ENCODE results near the gene NFE2L1.

NFE2L1 gene

DNA sequence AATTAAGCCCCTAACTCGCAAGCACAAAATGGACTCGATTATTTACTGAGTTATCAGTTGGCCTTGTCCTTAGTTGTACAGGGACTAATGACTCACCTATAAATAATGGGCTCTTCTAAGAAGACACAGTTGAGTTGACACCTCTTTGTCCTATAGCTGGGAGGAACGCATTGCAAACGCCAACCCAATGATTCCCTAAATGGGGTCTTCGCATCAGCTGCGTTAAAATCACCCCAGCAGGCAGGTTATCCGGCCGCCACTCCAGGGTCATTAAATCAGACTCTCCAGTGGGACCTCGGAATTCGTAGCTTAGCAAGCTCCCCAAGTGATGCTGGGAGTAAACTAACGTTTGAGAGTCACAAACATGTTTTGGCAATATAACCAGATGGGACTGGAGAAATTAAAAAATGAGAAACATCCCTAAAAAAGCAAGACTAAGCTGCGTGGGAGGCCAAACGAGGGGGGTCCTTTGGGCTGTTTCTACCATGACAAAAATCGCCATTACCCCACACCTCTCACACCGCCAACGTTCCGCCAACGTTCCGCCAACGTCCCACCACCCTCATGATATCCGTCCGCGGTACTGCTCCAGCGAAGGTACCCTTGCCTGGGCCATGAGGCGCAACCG is 932 bp upstream of the NFE2L1 start:
- DNase-seq = peak in 3 of 56 donors; percentile 41 to 57 (median 49)

DNA sequence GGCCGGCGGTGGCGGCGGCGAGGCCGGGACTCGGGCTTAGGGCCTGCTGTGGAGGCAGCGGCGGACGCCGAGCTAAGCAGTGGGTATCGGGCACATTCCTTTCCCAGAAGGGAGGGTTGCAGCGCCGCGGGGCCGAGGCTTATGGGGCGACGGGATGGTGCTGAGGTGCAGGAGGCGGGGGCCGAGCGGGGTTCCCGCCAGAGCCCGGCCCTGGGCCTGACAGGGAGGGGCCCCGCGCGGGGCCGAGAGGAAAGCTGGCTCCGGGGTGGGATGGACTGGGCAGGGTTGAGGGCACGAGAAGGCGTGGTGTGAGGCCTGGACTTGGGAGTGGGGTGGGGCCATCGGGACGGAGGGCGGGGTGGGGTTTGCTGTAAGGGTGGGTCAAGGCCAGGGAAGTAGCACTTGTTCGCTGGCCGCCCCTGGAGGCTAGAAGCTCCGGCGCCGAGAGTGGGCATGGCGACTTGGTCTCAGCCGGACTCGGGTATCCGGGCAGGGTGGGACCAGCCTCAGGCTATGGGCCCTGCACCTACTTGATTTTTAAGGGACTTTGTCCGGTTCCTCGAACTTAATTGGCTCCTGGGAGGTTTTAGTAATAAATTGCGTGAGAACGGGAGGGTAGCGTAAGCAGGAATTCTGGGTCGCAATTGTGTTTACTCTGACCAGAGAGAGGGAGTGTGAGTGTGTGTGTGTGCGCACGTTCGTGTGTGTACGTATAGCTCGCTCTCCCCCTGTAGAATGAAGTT is 396 bp downstream of the NFE2L1 start:
- DNase-seq = peak in 39 of 56 donors; percentile 25 to 89 (median 78)

DNA sequence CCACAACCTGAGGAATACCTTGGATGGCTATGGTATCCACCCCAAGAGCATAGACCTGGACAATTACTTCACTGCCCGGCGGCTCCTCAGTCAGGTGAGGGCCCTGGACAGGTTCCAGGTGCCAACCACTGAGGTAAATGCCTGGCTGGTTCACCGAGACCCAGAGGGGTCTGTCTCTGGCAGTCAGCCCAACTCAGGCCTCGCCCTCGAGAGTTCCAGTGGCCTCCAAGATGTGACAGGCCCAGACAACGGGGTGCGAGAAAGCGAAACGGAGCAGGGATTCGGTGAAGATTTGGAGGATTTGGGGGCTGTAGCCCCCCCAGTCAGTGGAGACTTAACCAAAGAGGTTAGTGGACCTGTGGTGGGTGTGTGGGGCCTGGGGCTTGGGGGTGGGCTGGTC is 3.1 kb downstream of the NFE2L1 start:
- no peak for DNase-seq

DNA sequence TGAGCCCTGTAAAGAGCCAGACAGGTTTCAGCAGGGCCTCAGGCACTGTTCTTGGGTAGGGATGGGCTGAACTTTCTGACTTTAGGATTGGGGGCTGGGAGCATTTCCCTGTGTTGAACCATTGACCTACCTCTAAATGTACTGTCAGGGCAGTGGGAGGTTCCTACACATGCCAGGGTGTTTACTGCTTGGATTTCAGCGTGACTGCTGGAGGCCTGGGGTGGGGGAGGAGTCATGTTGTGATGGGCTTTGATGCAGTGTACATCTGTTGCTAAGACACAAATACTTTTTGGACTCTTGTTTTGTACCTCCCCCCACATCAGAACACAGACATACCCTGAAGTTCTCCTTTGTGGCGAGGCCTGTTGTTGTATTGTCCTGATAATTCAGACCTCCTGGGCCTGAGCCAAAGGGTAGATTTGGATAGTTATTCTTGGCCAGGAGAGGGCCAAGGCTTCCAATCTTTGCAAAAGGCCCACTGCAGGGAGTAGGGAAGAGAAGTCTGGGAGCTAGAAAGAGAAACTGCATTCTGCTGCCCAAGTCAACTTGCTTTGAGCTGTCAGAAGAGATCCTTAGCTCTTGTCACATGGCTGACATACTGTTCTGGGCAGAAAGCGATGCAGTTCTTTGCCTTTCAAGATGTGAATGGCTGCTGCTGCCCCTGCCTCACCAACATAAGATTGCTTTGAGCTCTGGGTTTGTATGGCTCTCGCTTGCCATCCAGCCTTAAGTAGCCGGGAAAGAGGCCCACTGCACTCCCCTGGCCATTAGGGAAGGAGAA is 3.7 kb downstream of the NFE2L1 start:
- DNase-seq = peak in 5 of 56 donors; percentile 5 to 49 (median 14)

DNA sequence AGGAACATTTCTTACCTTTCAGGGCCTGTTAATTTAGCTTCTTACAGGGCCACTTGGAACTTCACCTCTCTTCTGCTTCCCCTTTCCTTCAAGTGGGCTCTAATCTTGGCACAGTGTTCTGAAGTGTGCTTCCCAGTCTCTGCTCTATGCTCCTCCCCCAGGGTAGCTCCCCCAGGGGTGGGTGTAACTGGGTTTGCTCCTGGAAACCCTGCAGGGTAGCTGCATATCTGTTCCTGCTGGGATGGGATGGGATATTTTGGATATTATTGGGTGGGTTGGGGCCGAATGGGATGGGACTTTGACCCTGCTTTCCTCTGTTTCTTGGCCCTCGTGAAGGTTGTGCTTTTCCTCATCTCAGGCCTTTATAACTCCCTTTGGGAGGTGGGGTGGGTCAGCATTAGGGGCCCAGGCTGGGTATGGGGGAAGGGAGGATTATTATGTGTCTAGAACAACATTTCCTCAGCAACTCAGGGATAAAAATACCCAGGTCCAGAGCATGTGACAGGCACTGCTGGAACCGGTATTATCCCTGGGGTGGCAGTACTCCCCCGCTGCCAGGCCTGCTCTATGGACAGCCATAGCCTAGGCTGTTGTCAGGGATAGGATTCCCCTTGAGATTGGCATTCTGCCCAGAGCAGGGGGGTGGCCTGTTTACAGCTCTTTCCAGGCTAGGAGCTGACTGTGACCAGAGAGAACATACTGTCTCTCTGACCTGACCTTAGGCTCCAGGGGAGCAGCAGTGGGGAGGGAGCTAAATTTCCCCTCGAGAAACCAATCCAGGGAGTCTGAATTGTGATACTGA is 5.0 kb downstream of the NFE2L1 start:
- peak in 35 of 56 donors; percentile 14 to 67 (median 29) for DNase-seq

DNA sequence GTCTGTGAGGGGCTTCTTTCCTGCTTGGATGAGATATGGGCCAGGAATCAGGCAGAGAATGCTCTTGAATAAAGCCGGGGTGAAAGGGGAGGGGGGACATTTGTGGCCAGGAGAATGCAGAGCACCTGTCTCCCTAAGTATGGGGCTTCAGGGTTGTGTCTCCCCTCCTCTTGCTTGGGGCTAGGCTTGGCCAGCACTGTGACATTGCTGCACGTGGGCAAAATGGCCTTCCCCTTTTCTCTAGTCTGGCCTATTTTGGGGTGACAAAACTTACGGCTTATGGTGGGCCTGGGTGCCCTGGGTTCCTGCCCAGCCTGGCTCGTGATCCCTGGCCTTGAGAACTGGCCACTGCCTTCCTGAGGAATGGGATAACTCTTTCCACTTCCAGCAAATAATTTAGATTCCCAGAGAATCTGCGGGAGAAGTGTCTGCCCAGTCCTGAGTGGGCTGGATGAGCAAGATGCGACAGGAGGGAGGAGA is 5.6 kb downstream of the NFE2L1 start:
- DNase-seq = no peak

DNA sequence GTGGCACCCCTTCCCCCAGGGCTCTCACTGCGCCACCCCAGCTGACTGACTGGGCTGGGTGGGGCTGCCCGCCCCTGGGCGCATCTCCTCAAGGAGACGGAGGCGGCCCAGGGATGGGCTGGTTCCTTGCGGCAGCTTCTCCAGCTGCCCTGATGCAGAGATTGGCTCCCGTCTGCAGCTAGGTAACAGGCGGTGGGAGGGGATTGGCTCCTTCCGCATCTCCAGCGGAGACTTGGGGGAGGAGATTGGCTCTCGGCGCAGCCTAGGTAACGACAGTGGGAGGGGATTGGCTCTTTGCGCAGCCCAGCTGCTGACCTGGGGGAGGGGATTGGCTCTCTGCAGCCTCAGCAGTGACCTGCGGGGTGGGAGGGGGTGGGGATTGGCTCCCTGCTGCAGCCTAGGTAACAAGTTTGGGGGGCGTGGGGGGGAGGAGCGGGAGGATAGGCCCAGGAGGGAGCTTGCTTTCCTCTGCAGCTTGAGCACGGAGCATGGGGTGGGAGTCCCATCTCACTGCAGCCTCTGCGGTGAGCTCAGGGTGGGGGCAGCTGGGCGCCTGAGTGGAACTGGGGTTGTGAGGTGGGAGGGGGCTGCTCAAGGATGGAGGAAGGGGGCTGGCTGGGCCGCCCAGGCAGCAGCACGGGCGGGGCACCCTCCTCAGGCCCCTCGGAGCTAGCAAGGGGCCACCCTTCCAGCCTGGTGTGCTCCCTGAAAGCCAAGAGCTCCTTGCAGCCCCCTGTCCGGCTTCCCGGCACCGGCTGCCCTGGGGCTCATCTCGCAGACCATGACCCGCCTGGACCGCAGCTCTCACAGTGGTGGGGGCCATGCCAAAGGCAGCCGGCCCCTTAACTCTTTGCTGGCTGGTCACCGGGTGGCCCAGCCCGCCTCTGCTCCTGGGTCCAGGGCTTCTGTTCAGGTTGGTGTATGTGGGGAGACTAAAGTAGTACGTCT is 6.4 kb downstream of the NFE2L1 start:
- DNase-seq = peak in 52 of 56 donors; percentile 15 to 94 (median 74)

DNA sequence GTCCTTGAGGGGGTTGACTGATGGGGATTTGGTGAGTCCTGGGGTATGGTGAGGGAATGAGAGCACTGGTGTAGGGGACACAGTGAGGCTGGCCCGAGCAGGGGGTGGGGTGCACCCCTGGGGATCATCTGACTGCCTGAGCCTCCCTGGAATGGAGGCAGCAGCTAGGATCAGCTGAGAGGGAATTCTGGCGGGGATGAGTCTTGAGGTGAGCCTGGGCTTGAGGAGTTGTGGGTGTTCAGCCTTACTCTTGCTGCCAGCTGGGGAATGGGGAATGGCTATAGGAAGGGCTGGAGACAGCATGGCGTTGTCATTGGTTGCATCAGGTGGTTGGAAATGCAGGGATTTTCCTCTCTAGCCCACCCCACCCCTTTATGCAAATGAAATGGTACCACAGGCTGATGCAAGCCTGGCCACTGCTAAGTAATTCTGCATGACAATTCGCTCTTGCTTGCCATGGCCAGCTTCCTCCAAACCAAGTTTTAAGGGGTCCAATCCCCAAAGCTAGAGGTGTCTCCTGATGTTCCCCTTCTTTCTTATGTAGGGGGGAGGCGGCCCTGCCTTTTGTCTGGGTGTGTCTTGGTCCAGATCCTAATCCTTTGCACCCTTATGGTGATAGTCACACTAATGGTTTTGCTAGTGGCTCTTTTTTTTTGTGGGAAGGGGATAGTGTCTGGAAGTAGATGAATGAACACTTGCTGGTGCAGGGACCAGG is 7.5 kb downstream of the NFE2L1 start:
- DNase-seq = no peak

DNA sequence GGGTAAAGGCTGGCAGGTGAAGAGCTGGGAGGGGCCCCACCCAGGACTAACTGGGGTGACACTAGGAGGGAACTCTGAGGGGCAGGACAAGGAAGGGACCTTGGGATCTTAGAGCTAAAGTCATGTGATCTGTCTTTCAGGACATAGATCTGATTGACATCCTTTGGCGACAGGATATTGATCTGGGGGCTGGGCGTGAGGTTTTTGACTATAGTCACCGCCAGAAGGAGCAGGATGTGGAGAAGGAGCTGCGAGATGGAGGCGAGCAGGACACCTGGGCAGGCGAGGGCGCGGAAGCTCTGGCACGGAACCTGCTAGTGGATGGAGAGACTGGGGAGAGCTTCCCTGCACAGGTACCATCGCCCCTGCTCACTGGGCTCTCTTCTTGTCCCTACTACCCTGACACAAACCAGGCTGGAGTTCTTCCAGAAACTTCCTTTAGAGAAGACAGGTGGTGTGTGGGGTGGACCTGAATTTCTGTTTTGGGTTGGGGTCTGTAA is 8.1 kb downstream of the NFE2L1 start:
- no peak for DNase-seq

DNA sequence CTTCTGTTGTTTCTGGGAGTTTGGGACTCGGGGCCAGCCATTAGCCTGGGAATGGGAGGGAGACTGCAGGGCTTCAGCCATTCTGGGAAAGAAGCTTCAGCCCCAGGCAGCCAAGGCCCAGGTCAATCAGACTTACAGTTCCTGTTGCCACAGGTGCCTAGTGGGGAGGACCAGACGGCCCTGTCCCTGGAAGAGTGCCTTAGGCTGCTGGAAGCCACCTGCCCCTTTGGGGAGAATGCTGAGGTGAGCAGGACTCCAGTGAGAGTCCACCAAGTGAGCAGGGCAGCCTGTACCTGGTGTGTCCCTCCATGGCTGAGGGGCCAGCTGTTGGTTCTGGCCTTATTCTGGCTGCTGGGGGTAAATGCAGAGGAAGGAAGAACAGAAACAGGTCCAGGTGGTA is 8.7 kb downstream of the NFE2L1 start:
- DNase-seq = no peak

DNA sequence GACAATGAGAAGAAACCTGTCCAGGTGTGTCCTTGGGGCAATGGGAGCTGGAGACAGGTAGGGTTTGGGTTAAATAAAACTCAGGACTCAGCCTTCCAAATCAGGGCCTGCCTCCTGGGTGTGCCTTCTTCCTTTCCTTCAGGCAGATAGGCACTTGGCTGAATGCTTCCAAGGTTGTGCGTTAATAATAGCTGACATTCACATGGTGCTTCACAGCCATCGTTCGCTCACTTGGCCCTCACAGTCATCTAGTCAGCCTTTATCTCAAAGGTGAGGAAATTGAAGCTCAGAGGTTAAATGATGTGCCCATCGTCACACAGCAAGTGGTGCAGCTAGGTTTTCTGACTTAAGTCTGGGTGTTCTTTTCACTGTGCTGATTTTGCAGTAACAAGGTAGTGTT is 9.5 kb downstream of the NFE2L1 start:
- DNase-seq = no peak

DNA sequence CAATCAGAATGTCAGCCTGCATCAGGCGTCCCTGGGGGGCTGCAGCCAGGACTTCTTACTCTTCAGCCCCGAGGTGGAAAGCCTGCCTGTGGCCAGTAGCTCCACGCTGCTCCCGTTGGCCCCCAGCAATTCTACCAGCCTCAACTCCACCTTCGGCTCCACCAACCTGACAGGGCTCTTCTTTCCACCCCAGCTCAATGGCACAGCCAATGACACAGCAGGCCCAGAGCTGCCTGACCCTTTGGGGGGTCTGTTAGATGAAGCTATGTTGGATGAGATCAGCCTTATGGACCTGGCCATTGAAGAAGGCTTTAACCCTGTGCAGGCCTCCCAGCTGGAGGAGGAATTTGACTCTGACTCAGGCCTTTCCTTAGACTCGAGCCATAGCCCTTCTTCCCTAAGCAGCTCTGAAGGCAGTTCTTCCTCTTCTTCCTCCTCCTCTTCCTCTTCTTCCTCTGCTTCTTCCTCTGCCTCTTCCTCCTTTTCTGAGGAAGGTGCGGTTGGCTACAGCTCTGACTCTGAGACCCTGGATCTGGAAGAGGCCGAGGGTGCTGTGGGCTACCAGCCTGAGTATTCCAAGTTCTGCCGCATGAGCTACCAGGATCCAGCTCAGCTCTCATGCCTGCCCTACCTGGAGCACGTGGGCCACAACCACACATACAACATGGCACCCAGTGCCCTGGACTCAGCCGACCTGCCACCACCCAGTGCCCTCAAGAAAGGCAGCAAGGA is 10.4 kb downstream of the NFE2L1 start:
- no peak for DNase-seq

DNA sequence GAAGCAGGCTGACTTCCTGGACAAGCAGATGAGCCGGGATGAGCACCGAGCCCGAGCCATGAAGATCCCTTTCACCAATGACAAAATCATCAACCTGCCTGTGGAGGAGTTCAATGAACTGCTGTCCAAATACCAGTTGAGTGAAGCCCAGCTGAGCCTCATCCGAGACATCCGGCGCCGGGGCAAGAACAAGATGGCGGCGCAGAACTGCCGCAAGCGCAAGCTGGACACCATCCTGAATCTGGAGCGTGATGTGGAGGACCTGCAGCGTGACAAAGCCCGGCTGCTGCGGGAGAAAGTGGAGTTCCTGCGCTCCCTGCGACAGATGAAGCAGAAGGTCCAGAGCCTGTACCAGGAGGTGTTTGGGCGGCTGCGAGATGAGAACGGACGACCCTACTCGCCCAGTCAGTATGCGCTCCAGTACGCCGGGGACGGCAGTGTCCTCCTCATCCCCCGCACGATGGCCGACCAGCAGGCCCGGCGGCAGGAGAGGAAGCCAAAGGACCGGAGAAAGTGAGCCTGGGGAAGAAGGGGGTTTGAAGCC is 11.0 kb downstream of the NFE2L1 start:
- no peak for DNase-seq

DNA sequence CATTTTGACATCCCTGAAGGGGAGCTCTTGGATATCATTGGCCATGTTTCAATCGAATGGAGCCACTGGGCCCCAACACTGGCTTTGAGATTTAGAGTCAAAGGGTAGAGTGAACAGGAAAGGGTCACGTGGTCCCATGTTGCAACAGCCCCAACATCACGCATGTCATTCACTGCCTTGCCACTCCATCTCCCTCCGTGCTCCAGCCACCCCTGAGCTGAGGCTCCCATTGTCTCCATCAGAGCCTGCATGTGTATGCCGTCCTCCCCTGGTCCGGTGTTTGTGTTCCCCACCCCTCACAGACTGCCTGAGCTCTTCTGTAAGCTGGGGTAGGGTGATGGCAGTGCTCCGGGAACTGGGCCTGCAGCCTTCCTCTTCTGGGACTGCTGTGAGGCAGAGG is 12.1 kb downstream of the NFE2L1 start:
- DNase-seq = no peak

DNA sequence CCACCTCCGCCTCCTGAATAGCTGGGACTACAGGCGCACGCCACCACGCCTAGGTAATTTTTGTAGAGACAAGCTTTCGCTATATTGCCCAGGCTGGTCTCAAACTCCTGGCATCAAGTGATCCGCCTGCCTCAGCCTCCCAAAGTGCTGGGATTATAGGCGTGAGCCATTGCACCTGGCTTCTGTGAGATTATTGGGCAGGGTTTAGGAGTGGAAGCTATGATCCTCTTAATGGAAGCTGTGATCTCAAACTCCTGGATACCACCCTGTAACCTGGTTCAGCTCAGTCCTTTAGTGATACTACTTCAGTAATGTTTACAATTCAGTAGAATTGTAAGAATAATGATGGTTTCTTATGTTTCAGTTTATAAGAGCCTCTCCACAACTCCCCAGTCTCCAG is 14.1 kb downstream of the NFE2L1 start:
- DNase-seq = no peak

DNA sequence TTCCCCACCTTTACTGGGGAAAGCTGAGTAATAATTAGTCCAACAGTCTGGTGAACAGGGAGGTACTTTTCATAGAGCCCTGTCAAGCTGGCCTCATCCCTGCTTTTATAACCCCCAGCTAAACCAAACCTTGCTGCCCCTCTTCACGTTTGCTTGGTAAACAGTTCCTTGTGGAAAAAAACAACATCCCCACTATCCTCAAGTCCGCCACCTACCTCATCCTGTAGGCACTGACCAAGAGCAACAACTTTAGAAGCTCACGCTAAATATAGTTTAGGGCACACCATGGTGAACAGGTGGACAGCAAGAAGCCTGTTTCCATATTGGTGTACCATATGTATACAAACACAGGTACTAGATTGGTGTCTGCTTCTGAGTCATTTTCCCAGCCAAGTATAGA is 16.5 kb downstream of the NFE2L1 start:
- DNase-seq = no peak

DNA sequence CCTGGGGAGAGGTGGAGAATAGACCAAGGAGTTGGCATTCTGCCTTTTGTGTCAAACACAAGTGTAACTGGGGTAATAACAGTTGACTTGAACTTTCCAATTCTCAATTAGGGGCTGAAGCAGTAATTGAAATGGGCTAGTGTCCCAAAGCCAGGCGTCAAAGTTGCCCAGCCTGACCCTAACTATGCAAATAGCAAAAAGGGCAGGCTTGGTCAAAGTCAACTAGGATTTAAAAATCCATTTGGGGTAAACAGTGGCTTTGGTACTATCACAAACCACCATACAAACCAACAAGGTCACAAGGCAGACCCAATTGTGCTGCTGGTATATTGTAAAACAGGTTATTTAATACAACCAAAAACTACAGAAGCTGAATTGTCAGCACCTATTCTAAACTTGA is 18.0 kb downstream of the NFE2L1 start:
- DNase-seq = no peak

DNA sequence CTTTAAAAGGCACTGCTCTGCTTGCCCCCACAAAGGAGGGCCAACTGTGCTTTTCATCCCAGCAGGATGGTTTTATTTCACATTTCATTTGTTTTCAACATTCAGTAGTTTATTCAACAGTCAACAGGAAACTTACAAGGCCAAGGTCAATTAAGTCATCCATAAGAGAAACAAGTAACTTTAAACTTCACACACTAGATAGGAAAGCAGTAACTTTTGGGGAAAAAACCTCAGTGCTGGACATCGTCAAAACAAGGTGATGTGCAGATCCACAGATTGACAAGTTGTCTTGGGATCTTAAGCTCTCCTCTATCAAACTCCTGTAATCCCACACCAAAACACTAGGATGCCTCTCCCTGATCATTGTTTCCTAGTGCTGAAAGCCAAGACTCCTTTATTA is 18.5 kb downstream of the NFE2L1 start:
- no peak for DNase-seq

All from nucleus accumbens (tissue), 56 donors.